GM20431 (cell line): ENCODE data around the gene ACTL8.

Experiments used
- in situ Hi-C: fragments of 300-500 bp; cut with MseI, MboI; formaldehyde crosslinking; loops from one replicate; pipeline ENCODE4 v1.15.0; 2020; ENCODE audit warnings: low sequenced_read_pairs; ENCODE audit not compliant: unreplicated experiment

The ACTL8 gene

DNA sequence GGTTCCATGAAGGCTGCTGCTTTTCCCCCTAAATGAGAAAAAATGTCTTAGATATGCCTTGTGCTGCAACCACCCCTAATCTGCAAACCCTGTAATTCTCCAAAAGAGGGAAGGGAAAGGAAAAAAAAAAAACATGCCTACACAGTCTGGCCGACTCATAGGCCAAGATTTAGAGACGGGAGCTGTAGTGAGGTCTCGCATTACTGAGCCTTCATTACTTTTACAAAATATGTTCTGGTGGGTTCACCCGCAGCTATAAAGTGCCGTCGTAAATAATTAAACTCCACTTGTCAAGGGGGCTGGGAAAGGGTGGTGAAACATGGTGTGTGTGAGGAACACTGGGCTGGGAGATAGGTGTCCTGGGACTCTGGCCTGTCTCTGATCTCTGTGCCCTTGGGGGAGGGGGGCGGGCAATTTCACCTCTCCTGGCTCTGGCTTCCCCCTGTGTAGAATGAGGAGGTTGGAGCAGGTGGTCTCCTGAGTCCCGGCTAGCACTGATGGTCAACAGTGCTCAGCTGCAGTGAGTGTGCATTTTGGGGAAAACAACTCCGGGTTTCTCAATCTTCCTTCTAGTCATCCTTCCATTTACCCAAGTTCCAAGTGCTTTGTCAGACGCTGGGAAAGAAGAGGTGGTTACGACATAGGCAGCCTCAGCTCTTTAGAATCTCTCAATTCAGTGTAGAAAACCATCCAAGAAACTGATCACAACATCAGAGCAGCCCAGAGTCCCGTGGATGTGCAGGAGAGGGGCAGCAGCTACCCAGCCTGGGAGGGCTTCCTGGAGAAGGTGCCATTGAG is 82.3 kb downstream of the ACTL8 start:
- in situ Hi-C loops = no loop called here

DNA sequence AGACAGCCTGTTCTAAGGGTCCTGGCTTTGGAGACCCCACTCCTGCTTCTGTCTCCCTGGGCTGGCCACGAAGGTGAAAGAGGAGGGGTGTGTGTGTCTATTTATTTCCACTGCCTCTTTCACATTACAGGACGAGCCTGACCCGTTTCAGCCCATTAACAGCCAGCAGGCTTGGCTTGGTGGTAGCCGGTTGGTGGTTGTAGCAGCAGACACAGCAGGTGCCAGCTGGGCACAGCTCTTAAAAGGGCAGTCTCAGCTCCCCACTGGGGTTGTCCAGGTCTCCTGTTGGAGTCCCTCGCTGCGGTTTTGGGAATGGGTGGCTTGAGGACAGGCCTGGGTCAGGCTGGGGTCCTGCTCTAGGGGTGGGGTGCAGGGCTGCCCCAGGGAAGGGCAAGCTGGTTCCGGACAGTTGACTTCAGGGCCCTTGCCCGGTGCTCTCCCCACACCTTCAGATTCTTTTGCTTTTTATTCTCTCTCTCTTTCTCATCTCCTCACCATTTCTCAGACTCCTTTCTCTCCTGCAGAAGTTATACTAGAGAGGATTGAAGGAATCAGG is 84.6 kb downstream of the ACTL8 start:
- in situ Hi-C loops = no loop called here

DNA sequence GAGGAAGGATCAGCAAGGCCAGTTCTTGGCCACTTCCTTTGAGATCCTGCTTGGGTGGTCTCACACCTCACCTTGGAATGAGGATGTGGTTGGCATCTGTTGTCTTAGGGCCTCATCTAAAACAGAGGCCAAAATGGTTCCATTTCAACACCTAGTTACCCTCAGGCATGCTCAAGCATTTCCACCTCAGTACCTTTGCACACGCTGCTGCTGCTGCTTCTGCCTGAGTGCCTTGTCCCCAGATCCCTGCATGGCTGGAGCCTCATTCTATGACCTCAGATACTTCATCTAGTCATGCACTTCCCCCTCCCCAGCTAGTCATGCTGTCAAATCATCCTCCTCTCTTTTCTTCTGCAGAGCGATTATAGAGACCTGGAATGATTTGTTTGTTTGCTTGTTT is 86.8 kb downstream of the ACTL8 start:
- in situ Hi-C loops = no loop called here

DNA sequence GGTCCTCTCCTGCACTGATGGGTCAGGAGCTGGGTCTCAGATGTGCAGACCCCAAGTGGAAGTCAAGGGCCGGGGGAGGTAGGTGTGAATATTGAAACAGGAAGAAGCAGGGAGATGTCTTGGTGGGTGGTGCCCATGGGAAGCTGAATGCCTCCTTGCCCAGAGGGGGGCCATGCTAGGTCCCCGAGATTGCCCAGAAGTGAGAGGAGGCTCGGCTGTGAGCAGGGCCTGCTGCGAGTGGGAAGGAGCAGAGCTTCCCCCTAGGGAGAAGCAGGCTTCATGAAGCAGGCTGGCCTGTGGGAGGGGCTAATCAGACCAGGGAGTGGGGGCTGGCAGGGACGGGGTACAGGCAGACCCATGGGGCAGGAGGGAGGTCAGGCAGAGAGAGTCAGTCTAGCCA is 87.6 kb downstream of the ACTL8 start:
- in situ Hi-C loops = no loop called here

DNA sequence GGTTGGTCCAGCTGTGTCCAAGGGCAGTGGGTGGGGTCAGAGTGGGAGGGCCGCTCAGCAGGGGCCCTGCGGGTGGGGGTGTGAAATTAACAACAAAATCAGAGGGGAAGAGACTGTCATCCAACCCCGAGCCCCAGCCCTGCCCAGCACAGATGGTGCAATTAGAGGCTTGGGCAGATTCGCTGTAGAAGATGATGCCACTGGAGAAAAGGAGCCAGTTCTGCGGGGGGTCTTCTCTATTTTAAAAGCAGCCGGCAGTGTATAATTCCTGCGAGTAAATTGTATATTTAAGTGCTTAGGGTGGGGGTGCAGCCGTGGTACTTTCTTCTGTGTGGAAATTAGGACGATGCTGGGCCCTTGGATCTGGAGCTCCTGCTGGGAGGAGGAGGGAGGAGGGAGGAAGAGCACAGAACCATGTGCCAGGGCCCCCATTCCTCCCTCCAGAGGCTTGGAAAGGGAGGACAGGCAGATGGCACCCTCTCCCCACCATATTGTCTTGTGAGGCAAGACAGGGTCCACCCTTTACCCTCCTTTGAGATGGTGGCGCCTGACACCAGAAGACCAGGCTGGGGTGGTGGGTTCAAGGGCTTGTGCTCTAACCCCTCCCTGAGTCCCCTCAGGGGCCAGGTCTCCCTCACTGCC is 89.2 kb downstream of the ACTL8 start:
- in situ Hi-C loops = no loop called here

DNA sequence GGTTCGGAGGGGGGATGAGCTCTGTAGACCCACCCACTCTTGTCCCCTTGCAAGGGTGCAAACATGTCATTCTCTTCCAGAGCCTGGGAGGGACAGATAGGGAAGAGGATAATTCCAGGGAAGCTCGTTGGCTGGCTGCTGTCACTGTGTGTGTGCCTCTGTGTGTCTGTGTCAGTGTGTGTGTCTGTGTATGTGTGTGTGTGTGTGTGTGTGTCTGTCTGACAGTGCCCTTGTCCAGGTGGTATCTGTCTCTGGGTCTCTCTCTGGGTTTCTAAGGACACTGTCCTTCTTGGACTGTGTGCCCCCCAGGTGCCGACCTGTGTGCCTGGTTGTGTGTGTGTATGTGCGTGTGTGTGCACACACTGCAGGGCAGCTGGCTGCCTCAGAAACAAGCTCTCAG is 90.5 kb downstream of the ACTL8 start:
- in situ Hi-C loops = no loop called here

DNA sequence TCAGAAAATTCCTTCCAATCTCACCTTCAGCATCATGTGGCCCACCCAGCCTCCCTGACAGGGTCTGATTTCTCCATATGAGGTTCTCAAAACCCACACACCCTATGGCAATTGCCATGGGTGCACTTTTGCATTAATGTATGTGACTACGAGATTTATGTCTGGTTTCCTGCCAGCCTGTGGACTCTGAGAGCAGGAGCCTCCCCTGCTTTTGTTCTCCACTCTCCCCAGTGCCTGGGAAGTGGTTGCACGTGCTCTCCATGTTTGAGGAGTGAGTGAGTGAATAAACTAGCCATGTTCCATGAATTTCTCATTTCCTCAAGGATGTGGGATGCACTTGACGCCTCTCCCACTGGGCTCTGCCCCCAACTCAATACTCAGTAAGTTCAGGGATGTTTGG is 91.2 kb downstream of the ACTL8 start:
- in situ Hi-C loops = no loop called here

DNA sequence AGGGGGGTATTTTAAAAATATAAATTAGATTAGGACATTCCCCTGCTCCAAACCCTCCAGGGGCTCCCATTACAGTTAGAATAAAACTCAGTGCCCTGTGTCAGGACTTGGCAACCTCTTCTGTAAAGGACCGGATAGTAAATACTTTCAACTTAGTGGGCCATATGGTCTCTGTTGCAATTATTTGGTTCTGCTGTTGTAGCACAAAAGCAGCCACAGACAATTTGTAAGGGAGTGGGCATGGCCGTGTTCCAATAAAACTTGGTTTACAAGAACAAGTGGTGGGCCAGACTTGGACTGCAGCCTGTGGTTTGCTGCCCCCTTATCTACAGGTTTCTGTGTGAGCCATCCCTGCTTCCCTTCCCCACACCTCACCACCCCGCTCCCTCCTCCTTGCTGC is 92.0 kb downstream of the ACTL8 start:
- in situ Hi-C loops = no loop called here

DNA sequence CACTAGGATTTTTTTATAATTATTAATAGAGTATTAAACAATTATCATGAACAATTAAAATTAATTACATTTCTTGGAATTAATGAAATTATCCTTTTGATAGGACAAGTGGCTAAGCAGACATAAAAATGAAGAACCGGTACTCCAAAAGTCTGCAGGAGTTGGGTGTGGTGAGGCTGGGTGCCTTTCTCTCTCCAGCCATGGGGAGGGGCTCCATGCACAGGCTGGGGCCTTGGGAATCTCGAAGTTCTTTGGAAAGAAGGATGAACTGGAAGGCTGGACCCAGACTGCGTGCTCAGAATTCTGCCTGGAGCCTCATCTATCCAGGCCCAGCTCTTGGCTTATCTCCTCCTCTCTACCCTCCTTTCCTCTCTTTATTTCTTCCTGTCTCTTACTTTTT is 94.1 kb downstream of the ACTL8 start:
- in situ Hi-C loops = no loop called here

DNA sequence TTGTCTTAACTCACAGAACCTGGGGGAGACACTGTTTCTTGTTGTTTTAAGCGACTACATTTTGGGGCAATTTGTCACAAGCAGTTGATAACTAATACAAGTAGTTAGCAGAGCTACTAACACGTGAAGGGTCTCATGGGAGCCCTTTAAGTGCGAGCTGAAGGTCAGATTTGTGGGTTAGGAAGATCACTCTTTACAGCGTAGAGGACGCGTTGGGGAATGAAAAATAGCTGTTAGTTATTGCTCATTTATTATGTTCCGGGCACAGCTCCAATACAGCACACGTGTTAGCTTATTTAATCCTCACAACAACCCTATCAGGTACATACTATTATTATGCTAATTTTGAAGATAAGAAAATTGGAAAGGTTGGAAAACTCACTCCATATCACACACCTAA is 95.9 kb downstream of the ACTL8 start:
- in situ Hi-C loops = no loop called here

DNA sequence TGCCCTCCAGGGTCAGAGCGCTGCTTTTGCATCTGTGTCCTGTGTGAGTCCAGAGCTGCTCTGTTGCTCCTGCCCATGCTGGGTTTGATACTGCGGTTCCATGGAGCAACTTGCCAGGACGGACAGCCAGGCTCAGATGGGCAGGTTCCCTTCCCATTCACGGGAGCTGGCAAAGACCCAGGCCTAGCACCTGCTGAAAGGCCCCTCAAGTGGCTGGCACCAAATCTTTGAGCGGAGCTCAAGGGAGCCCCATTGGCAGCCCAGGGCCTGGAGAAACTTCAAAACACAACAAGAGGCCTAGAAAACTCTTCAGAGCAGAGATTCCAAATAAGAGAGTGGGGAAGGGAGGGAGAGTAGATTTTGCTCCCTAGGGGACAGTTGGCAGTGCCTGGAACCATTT is 97.2 kb downstream of the ACTL8 start:
- in situ Hi-C loops = no loop called here

DNA sequence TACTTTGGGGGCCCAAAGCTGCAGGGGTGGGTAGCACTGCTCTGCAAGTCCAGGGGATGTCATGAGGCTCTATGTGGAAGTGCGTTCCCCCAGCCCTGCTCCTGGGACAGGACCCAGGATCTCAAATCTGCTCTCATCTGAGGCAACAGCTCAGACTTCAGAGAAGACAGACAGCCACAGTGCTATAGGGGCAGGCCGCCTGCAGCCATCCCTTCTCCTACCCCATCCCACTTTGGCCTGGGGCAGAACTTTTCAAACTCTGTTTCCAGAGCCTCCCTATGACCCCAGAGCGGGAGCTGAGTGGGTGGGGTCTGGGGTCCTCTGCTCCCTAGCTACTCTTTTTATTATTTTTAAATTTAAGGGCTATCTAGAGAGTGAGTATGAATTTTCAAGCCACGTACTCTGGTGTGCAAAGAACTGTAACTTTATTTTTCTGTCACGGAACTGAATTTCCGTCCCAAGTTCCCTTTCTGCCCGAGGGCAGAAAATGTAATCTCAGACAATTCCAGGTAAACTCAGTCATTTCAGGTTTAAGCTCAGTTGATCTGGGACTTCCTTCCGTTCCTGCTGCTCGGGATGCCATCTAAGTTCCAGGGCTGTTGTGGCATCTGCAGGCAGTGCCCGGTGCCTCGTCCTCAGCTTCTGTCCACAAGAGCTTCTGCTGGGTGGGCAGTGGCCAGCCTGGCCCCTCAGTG is 98.3 kb downstream of the ACTL8 start:
- in situ Hi-C loops = no loop called here

DNA sequence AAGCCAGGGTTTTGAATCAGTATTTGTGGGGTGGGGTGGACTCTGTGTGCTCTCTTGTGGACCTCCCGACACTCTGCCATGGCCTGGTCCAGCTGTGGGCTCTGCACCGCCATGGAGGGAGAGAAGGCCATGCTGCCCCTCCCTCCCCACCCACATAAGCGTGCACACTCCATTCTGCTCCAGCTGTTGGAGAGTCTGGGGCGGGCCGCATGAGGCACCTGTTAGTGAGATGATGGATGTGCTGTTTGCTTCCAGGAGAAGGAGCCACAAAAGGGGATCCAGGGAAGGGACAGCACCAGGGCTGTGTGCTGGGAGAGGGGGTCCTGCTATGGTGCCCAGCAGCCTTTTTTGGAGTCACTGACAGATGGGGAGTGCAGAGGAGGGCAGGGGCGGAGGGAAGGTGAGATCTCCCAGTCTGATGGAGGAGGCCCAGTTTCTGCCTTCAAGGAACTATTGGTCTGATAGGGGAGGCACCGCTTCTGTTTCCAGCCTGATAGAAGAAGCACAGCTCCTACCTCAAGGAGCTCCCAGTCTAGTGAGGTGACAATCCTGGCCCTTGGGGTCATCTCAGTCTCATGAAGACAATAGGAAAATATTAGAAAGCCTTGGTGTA is 101.5 kb downstream of the ACTL8 start:
- in situ Hi-C loops = no loop called here

DNA sequence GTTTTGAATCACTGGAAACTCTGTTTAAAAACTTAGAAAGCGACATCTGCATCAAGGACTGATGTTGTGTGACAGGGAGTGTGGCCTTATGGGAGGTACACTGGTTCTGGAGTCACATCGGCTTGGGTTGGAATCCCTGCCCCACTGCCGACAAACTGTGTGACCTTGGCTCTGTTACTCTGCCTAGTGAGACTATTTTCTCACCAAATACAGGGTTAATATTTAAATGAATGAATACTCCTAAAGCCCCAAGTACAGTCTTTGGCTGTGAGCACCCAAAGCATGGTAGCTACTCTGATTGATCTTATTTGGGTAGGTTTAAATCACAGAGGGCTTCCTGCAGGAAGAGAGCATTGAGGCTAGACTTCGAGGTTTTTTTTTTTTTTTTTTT is 102.0 kb downstream of the ACTL8 start:
- in situ Hi-C loops = no loop called here

DNA sequence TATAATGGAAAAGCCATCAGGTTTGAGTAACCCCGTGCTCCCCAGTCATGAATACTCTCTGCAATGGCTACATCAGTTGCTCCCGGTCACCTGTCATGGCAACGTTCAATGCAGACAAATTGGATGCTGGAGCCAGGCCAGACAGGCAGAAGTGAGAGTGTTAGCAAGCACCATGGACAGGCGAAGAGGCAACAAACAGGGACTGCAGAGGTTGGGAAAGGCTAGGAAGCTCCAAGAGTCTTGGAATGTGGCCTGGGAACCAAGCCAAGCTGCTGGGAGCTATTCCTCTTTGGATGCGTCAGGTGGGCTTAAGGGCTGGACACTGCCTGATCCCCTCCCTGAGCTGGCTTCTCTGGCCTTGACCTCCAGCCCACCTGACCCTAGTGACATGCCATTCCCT is 102.9 kb downstream of the ACTL8 start:
- in situ Hi-C loops = no loop called here

DNA sequence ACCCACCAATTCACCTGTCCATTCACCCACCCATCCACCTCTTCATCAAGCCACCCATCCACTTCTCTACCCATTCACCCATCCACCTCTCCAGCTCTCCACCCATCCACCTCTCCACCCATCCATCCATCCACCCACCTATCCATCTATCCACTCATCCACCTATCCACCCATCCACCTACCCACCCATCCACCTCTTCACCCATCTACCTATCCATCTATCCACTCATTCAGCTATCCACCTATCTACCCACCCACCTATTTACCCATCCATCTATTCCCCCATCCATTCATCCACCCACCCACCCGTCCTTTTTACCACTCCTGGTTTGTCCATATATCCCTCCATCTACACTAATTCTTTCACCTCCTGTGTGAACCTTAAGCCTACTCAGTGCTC is 105.7 kb downstream of the ACTL8 start:
- in situ Hi-C loops = no loop called here

DNA sequence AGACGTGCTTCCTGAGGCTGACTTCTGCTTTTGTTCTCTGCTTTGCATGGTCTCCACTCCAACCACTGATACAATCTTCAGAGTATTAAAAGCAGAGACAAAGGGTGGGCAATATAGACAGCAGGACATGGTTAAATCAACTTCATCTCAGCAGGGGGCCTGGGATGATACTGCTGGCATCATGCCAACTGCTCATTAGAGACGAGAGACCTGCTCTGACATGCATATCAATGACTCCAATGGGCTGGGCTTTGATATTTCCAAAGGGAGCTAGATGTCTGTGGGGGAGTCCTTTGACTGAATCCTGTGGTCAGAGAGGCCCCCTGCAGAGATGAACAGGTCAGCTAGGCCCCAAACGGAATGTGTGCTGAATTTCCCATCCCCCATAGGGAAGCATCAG is 106.6 kb downstream of the ACTL8 start:
- in situ Hi-C loops = no loop called here

DNA sequence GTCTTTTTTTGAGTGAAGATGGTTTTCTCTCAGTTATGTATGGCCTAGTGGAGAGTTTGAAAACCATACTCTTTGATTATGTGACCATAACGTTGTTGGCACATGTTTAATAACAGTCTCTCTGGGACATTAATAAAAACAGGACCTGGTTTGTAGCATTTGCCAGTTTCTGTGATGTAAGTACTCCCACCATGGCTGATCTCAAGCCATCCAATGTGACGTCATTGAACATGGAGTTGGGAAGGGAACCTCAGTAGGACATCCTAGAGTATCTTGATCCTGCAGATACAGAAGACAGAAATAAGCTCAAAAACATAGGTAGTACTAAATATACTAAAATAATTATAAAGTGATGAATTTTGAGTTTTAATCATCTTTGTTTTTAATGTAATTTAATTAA is 107.0 kb downstream of the ACTL8 start:
- in situ Hi-C loops = no loop called here

DNA sequence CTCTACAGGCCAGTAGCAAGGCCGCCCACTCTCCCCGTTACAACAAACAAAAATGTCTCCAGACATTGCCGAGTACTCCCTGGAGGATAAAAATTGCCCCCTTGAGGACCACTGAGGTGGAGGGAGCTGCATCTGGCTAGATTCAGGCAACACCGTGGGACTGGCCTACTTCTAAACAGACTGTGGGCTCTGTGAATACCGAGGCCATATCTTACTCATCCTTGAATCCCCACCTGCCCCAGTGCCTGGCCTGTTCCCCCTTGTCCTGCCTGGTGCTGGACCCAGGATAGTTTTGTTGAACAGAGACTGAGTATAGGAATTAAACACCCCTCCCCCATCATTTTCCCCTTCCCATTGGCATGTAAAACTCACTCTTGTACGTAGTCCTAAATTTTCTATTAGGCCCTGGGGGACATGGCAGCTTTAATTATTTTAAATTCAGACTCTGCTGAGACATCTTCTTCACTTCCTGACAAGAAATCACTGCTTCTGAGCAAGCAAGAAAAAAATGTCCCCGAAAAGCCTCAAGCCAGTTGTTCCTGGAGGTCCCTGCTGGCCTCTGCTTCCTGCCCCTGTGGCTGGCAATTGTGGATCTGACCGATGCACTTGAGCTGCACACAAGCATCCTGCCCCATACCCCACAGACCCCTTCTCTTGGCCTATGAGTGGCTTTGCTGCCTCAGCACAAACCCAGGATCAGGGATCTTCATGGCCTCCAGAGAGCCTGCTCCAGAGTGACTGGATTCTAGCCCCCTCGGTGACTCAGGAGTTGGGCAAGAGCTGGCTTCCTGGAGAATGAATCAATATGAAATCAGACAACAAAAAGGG is 111.0 kb downstream of the ACTL8 start:
- in situ Hi-C loops = no loop called here

DNA sequence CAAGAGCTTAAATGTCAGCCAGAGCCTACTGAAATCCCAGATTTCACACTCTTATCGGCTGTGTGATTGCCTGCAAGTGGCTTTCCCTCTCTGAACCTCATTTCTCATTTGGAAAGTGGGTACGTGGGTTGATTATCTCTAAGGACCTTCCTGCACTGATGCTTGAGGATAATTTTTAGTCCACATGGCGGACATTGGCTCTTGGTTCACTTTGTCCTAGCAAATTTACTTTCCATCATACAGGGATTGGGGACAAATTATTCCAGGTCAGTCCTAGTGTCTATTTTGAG is 111.6 kb downstream of the ACTL8 start:
- in situ Hi-C loops = no loop called here
